ENCODE measurements around the gene ARL5A. TPM values are rescaled to one million over a fixed set of nuclear protein-coding genes. Genes with fewer than 3 reads are reported as not detected.

ARL5A gene
- total RNA-seq, 6 donors from 2014 or later, result 52.4 to 76.8 (median 54.9) TPM

GRCh38 chr2:151819920-151820319 lies 8.3 kb downstream of the ARL5A start:
- DNase-seq, result no peak
- H3K27ac ChIP-seq, result no peak overlapping the region
- H3K27me3 ChIP-seq, result no peaks in the 10 kb centered on the region
- 83 to 91% methylated on average over 2 of the region's 2 CpGs for WGBS, 2 donors
- peaks cover 0 to 3% (median 0%) of the 10 kb centered on the region in 4 donors for H3K36me3 ChIP-seq
- no peak for ATAC-seq (ENCODE audit: low FRiP score in 2 of 2)
- H3K4me3 ChIP-seq, result no peak overlapping the region
- H3K9me3 ChIP-seq, result no peaks in the 10 kb centered on the region
- peaks cover 12 to 26% (median 16%) of the 10 kb centered on the region in 4 donors for H3K4me1 ChIP-seq
- TF ChIP-seq POLR2A (IDR thresholded peaks at IDR 0.05) (no peak), POLR2AphosphoS5 (IDR thresholded peaks at IDR 0.05) (no peak), EP300 (IDR thresholded peaks at IDR 0.05) (no peak), CTCF (IDR thresholded peaks at IDR 0.05) (no peak)

- no peaks in the 10 kb centered on the region for H3K27me3 ChIP-seq
- TF ChIP-seq CTCF (IDR thresholded peaks at IDR 0.05), result no peak
- TF ChIP-seq EP300 (IDR thresholded peaks at IDR 0.05), result no peak
- TF ChIP-seq POLR2AphosphoS5 (IDR thresholded peaks at IDR 0.05), result no peak
- TF ChIP-seq POLR2A (IDR thresholded peaks at IDR 0.05), result no peak
- H3K36me3 ChIP-seq, result peaks cover 0 to 18% (median 3%) of the 10 kb centered on the region in 4 donors
- 95 to 96% methylated on average over 2 to 3 of the region's 3 CpGs for WGBS, 2 donors
- H3K4me3 ChIP-seq, result no peak overlapping the region
- H3K9me3 ChIP-seq, result no peaks in the 10 kb centered on the region
- H3K27ac ChIP-seq, result no peak overlapping the region
- no peak for DNase-seq
- no peak for ATAC-seq (ENCODE audit: low FRiP score in 2 of 2)
- H3K4me1 ChIP-seq, result peaks cover 0 to 8% (median 0%) of the 10 kb centered on the region in 4 donors
Observed at GRCh38 chr2:151817929-151818328, 10.3 kb downstream of the ARL5A start.

- H3K9me3 ChIP-seq, result no peaks in the 10 kb centered on the region
- DNase-seq (no peak), ATAC-seq (ENCODE audit: low FRiP score in 2 of 2) (no peak)
- WGBS, 2 donors, result 96 to 100% methylated on average over 2 of the region's 2 CpGs
- H3K4me3 ChIP-seq, result no peak overlapping the region
- H3K27ac ChIP-seq, result no peak overlapping the region
- peaks cover 0 to 29% (median 6%) of the 10 kb centered on the region in 4 donors for H3K36me3 ChIP-seq
- peaks cover 0 to 6% (median 0%) of the 10 kb centered on the region in 4 donors for H3K4me1 ChIP-seq
- no peaks in the 10 kb centered on the region for H3K27me3 ChIP-seq
- TF ChIP-seq CTCF (IDR thresholded peaks at IDR 0.05) (no peak), EP300 (IDR thresholded peaks at IDR 0.05) (no peak), POLR2AphosphoS5 (IDR thresholded peaks at IDR 0.05) (no peak), POLR2A (IDR thresholded peaks at IDR 0.05) (no peak)
Observed at GRCh38 chr2:151816843-151817242, 11.4 kb downstream of the ARL5A start.

- H3K4me3 ChIP-seq, result no peak overlapping the region
- 91 to 97% methylated on average over 9 of the region's 9 CpGs for WGBS, 2 donors
- H3K36me3 ChIP-seq, result peaks cover 0 to 38% (median 9%) of the 10 kb centered on the region in 4 donors
- H3K27me3 ChIP-seq, result no peaks in the 10 kb centered on the region
- no peak for TF ChIP-seq POLR2A (IDR thresholded peaks at IDR 0.05)
- TF ChIP-seq POLR2AphosphoS5 (IDR thresholded peaks at IDR 0.05), result no peak
- TF ChIP-seq CTCF (IDR thresholded peaks at IDR 0.05), result no peak
- no peak for TF ChIP-seq EP300 (IDR thresholded peaks at IDR 0.05)
- no peak for DNase-seq
- no peak for ATAC-seq (ENCODE audit: low FRiP score in 2 of 2)
- no peak overlapping the region for H3K27ac ChIP-seq
- H3K4me1 ChIP-seq, result peaks cover 0 to 6% (median 0%) of the 10 kb centered on the region in 4 donors
- H3K9me3 ChIP-seq, result no peaks in the 10 kb centered on the region
Observed at GRCh38 chr2:151815821-151816489, 12.3 kb downstream of the ARL5A start.

- no peak for ATAC-seq (ENCODE audit: low FRiP score in 2 of 2)
- no peak for DNase-seq
- WGBS, 2 donors, result 96 to 100% methylated on average over 1 of the region's 1 CpG
- H3K9me3 ChIP-seq, result no peaks in the 10 kb centered on the region
- peaks cover 0 to 10% (median 5%) of the 10 kb centered on the region in 4 donors for H3K4me1 ChIP-seq
- H3K36me3 ChIP-seq, result peaks cover 0 to 60% (median 17%) of the 10 kb centered on the region in 4 donors
- no peaks in the 10 kb centered on the region for H3K27me3 ChIP-seq
- no peak overlapping the region for H3K27ac ChIP-seq
- H3K4me3 ChIP-seq, result no peak overlapping the region
- TF ChIP-seq POLR2AphosphoS5 (IDR thresholded peaks at IDR 0.05), result no peak
- no peak for TF ChIP-seq POLR2A (IDR thresholded peaks at IDR 0.05)
- no peak for TF ChIP-seq CTCF (IDR thresholded peaks at IDR 0.05)
- no peak for TF ChIP-seq EP300 (IDR thresholded peaks at IDR 0.05)
Observed at GRCh38 chr2:151810489-151810888, 17.7 kb downstream of the ARL5A start.

Data from upper lobe of left lung (tissue), 6 donors.